IMR-90 (cell line): ENCODE measurements around the gene TMEM63A. TPM values are rescaled to one million over a fixed set of nuclear protein-coding genes. Genes with fewer than 3 reads are reported as not detected.

Experiments used
- ATAC-seq: fragments of 200-7000 bp; cut with Tn5 transposase; 2 replicates; pipeline ENCODE4 v1.9.1; 2020; ENCODE audit warnings: low read depth, mild to moderate bottlenecking, moderate library complexity
- BruUV-seq: library from RNA; stranded (reverse); fragments of 400-500 nt; replicated peaks from 2 replicates; lab custom pipeline; 2021; lab: Mats Ljungman, UMichigan
- CTCF ChIA-PET: fragments of 300-600 bp; formaldehyde crosslinking; extraction: SDS; loops from one replicate; lab custom pipeline; 2021; ENCODE audit warnings: antibody characterized with exemption; lab: Yijun Ruan, JAX
- POLR2A ChIA-PET: fragments of 300-600 bp; sonication (Branson Sonifier 250); formaldehyde crosslinking; loops from one replicate; lab custom pipeline; 2022; ENCODE audit warnings: antibody characterized with exemption; ENCODE audit not compliant: unreplicated experiment; lab: Charles Lee
- DNase-seq: peaks from one replicate; pipeline ENCODE4 v3.0.0; 2013
- H2AFZ ChIP-seq: replicated peaks from 2 replicates; pipeline ENCODE3; 2013; ENCODE audit warnings: low read length, mild to moderate bottlenecking; ENCODE audit not compliant: poor library complexity
- H2AK5ac ChIP-seq: 2 replicates; pipeline ENCODE4 v1.6.1; 2013; ENCODE audit warnings: low read depth, low read length, inconsistent platforms
- H2AK9ac ChIP-seq: replicated peaks from 2 replicates; pipeline ENCODE3; 2013; ENCODE audit warnings: mild to moderate bottlenecking, low read depth, low read length, moderate library complexity; ENCODE audit not compliant: poor library complexity
- H2BK120ac ChIP-seq: 2 replicates; pipeline ENCODE4 v1.6.1; 2013; ENCODE audit warnings: low read depth, low read length, inconsistent platforms
- H2BK15ac ChIP-seq: 3 replicates; pipeline ENCODE4 v1.6.1; 2013; ENCODE audit warnings: low read depth, low read length, inconsistent platforms
- H2BK20ac ChIP-seq: 2 replicates; pipeline ENCODE4 v1.6.1; 2013; ENCODE audit warnings: low read depth, mild to moderate bottlenecking, inconsistent platforms, low read length, moderate library complexity
- H2BK5ac ChIP-seq: 2 replicates; pipeline ENCODE4 v1.6.1; 2013; ENCODE audit warnings: mild to moderate bottlenecking, low read depth, low read length, inconsistent platforms; ENCODE audit not compliant: poor library complexity, severe bottlenecking
- H3K14ac ChIP-seq: replicated peaks from 2 replicates; pipeline ENCODE4 v1.6.1; 2013; ENCODE audit warnings: low read depth, low read length, inconsistent platforms
- H3K18ac ChIP-seq: 2 replicates; pipeline ENCODE4 v1.6.1; 2013; ENCODE audit warnings: low read depth, low read length, control low read depth
- H3K23ac ChIP-seq: 2 replicates; pipeline ENCODE4 v1.6.1; 2013; ENCODE audit warnings: low read depth, low read length, inconsistent platforms
- H3K27ac ChIP-seq: 2 replicates; pipeline ENCODE4 v1.5.1; 2013; ENCODE audit warnings: mild to moderate bottlenecking, control low read depth, low read length; ENCODE audit not compliant: insufficient read depth
- H3K27me3 ChIP-seq: 2 replicates; pipeline ENCODE4 v1.6.1; 2013; ENCODE audit warnings: low read length; ENCODE audit not compliant: control insufficient read depth, insufficient read depth
- H3K36me3 ChIP-seq: 2 replicates; pipeline ENCODE4 v1.6.1; 2013; ENCODE audit warnings: low read length, mixed read lengths; ENCODE audit not compliant: control insufficient read depth, insufficient read depth
- H3K4ac ChIP-seq: 2 replicates; pipeline ENCODE4 v1.6.1; 2013; ENCODE audit warnings: low read depth, low read length, inconsistent platforms
- H3K4me1 ChIP-seq: 2 replicates; pipeline ENCODE4 v1.6.1; 2013; ENCODE audit warnings: low read length, mixed read lengths; ENCODE audit not compliant: control insufficient read depth, insufficient read depth
- H3K4me2 ChIP-seq: 2 replicates; pipeline ENCODE4 v1.6.1; 2013; ENCODE audit warnings: low read depth, mild to moderate bottlenecking, control low read depth, low read length, moderate library complexity
- H3K4me3 ChIP-seq: 2 replicates; pipeline ENCODE4 v1.5.1; 2013; ENCODE audit warnings: low read depth, mild to moderate bottlenecking, control low read depth, low read length, moderate library complexity; ENCODE audit not compliant: insufficient read depth
- H3K56ac ChIP-seq: 2 replicates; pipeline ENCODE4 v1.6.1; 2013; ENCODE audit warnings: low read length, inconsistent platforms; ENCODE audit not compliant: insufficient read depth; ENCODE audit errors: extremely low read depth
- H3K79me1 ChIP-seq, 2 experiments: 2 replicates each; pipeline ENCODE4 v1.6.1; 2013; ENCODE audit warnings: low read length in 2 of 2, inconsistent platforms in 1 of 2, low read depth in 1 of 2
- H3K9ac ChIP-seq: 2 replicates; pipeline ENCODE4 v1.6.1; 2013; ENCODE audit warnings: low read depth, low read length, control low read depth
- H3K9me1 ChIP-seq: 2 replicates; pipeline ENCODE4 v1.6.1; 2013; ENCODE audit warnings: low read length, inconsistent platforms; ENCODE audit not compliant: insufficient read depth
- H3K9me3 ChIP-seq: 2 replicates; pipeline ENCODE4 v1.6.1; 2013; ENCODE audit warnings: low read length; ENCODE audit not compliant: control insufficient read depth, insufficient read depth
- H4K20me1 ChIP-seq: 2 replicates; pipeline ENCODE4 v1.6.1; 2013; ENCODE audit warnings: low read length, inconsistent platforms; ENCODE audit not compliant: insufficient read depth
- H4K5ac ChIP-seq: 2 replicates; pipeline ENCODE4 v1.6.1; 2013; ENCODE audit warnings: mild to moderate bottlenecking, low read depth, low read length, control low read depth
- H4K8ac ChIP-seq, 2 experiments: 2 replicates each; pipeline ENCODE4 v1.6.1; 2013; ENCODE audit warnings: low read depth in 2 of 2, low read length in 2 of 2, control low read depth in 1 of 2, inconsistent platforms in 1 of 2
- H4K91ac ChIP-seq: 2 replicates; pipeline ENCODE4 v1.6.1; 2013; ENCODE audit warnings: low read depth, low read length, inconsistent platforms; ENCODE audit not compliant: insufficient read depth
- MAFK ChIP-seq: IDR thresholded peaks from 2 replicates; pipeline ENCODE4 v1.6.1; 2012; ENCODE audit warnings: low read depth, low read length, improper control_type of control experiment
- MAZ ChIP-seq: IDR thresholded peaks from 2 replicates; pipeline ENCODE4 v1.6.1; 2012; ENCODE audit warnings: low read depth, mild to moderate bottlenecking, low read length, improper control_type of control experiment, moderate library complexity, borderline replicate concordance
- NFE2L2 ChIP-seq: fragments of 150-350 bp; IDR thresholded peaks from 2 replicates; pipeline ENCODE4 v1.6.1; 2016; ENCODE audit warnings: low read depth, mild to moderate bottlenecking, low read length
- POLR2A ChIP-seq: IDR thresholded peaks from 2 replicates; pipeline ENCODE4 v1.6.1; 2012; ENCODE audit warnings: mild to moderate bottlenecking, low read depth, low read length
- RAD21 ChIP-seq: IDR thresholded peaks from 2 replicates; pipeline ENCODE4 v1.6.1; 2012; ENCODE audit warnings: low read length, improper control_type of control experiment
- RCOR1 ChIP-seq: IDR thresholded peaks from 2 replicates; pipeline ENCODE4 v1.6.1; 2012; ENCODE audit warnings: mild to moderate bottlenecking, low read length, improper control_type of control experiment; ENCODE audit not compliant: insufficient replicate concordance
- RFX5 ChIP-seq: IDR thresholded peaks from 2 replicates; pipeline ENCODE4 v1.8.0; 2012; ENCODE audit warnings: low read depth, mild to moderate bottlenecking, low read length, moderate library complexity
- WGBS, 2 experiments: methylation state at CpG; one replicate each; pipeline versions ENCODE4 v1.1.5 to v1.1.7; 2013; ENCODE audit warnings: missing lambda C conversion rate in 2 of 2; ENCODE audit not compliant: insufficient read length in 1 of 2; ENCODE audit errors: extremely low coverage in 2 of 2; 5-methylcytosine and 5-hydroxymethylcytosine counted together
- dilution Hi-C: fragments of 300-500 bp; cut with HindIII; formaldehyde crosslinking; loops from one replicate; pipeline ENCODE4 v1.14.3; 2018; ENCODE audit warnings: low sequenced_read_pairs; ENCODE audit not compliant: unreplicated experiment
- in situ Hi-C: fragments of 300-500 bp; cut with MboI; formaldehyde crosslinking; loops from 3 replicates; pipeline ENCODE4 v1.14.3; 2019; ENCODE audit warnings: low sequenced_read_pairs, inconsistent platforms, mixed read lengths
- intact Hi-C: fragments of 100-400 bp; cut with micrococcal nuclease; formaldehyde crosslinking; loops from 2 replicates; pipeline ENCODE4 v1.10.0; 2022
- polyA plus RNA-seq, 3 experiments: library from polyadenylated mRNA; depleted of rRNA; stranded (reverse); fragments of >200 nt; gene quantifications; 2 replicates each; pipeline ENCODE4 v1.2.3, GENCODE V29; 2012; ENCODE audit warnings: low replicate concordance in 1 of 3
- total RNA-seq: library from RNA; depleted of rRNA; stranded (reverse); fragments of >200 nt; gene quantifications from 2 replicates; pipeline ENCODE4 v1.2.3, GENCODE V29; 2012
- TF ChIP-seq, protein P1 (sequence below): fragments of 150-350 bp; IDR thresholded peaks from 2 replicates; pipeline ENCODE4 v1.6.1; 2016; ENCODE audit warnings: low read depth, mild to moderate bottlenecking, low read length, moderate library complexity, borderline replicate concordance
- TF ChIP-seq, protein P2 (sequence below): fragments of 150-350 bp; IDR thresholded peaks from 2 replicates; pipeline ENCODE4 v1.6.1; 2017; ENCODE audit warnings: mild to moderate bottlenecking, antibody characterized with exemption, low read length, low read depth

TMEM63A gene
- total and polyA plus RNA-seq, 2 of the 4 experiments (the other 2 are of a cell fraction) = 4.7 to 23.3 TPM

DNA sequence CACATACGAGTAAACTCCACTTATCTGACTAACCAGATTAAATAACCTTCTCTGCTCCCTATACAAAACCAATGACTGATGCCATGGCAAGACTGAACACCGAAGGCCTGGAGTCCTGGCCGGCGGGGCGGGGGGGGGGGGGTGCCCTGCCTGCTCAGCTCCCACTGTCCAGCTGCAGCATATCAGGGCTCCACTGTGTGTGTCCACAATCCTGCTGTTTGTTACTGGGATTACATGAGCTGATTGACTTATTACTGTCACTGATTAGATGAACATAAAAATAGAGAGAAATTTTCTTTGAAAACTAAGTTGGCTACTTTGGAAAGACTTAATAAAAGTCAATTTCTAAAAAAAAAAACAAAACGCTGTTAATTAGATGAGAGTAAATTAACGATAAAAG is 24.9 kb downstream of the TMEM63A start:
- Histone ChIP-seq H3K4ac (no peak overlapping the region), H3K9ac (no peak overlapping the region), H2AFZ (no peak overlapping the region), H3K14ac (no peak overlapping the region), H2BK20ac (no peak overlapping the region), H3K9me1 (peaks cover 6% of the 10 kb centered on the region), H4K91ac (no peak overlapping the region), H3K9me3 (no peaks in the 10 kb centered on the region), H3K4me3 (no peak overlapping the region), H3K79me1 (peaks cover 0 to 6% of the 10 kb centered on the region in 2 experiments; a peak in 1 of 4 replicates), H4K8ac (no peak overlapping the region), H3K4me1 (no peaks in the 10 kb centered on the region), H3K27ac (no peak overlapping the region), H2AK9ac (no peak overlapping the region), H2AK5ac (no peak overlapping the region), H3K56ac (no peak overlapping the region), H3K4me2 (no peak overlapping the region), H2BK120ac (no peak overlapping the region), H4K5ac (no peak overlapping the region), H4K20me1 (no peaks in the 10 kb centered on the region; the same call in 1 of the 2 replicates), H2BK15ac (no peak overlapping the region), H3K36me3 (peaks cover 54% of the 10 kb centered on the region), H3K18ac (no peak overlapping the region), H2BK5ac (no peak overlapping the region), H3K23ac (no peak overlapping the region), H3K27me3 (no peaks in the 10 kb centered on the region)
- dilution Hi-C loops (no loop called here), in situ Hi-C loops (no loop called here), intact Hi-C loops (no loop called here)
- BruUV-seq = no TSS peak
- CTCF ChIA-PET = interaction anchor here (0.5 to 1.5 kb wide), 3 partner anchors 208 to 383 kb away, joined by 3 to 9 read pairs (median 6); no protein-coding TSS in a partner anchor
- DNase-seq = no peak
- POLR2A ChIA-PET = interaction anchor here (0.6 kb wide), 1 partner anchor 113 kb away, joined by 6 read pairs; no protein-coding TSS in a partner anchor
- TF ChIP-seq RCOR1 = no peak
- TF ChIP-seq NFE2L2 = no peak
- no peak for TF ChIP-seq MAFK
- TF ChIP-seq POLR2A = no peak
- TF ChIP-seq, protein P1, sequence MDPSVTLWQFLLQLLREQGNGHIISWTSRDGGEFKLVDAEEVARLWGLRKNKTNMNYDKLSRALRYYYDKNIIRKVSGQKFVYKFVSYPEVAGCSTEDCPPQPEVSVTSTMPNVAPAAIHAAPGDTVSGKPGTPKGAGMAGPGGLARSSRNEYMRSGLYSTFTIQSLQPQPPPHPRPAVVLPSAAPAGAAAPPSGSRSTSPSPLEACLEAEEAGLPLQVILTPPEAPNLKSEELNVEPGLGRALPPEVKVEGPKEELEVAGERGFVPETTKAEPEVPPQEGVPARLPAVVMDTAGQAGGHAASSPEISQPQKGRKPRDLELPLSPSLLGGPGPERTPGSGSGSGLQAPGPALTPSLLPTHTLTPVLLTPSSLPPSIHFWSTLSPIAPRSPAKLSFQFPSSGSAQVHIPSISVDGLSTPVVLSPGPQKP = no peak
- no peak for TF ChIP-seq MAZ
- TF ChIP-seq, protein P2, sequence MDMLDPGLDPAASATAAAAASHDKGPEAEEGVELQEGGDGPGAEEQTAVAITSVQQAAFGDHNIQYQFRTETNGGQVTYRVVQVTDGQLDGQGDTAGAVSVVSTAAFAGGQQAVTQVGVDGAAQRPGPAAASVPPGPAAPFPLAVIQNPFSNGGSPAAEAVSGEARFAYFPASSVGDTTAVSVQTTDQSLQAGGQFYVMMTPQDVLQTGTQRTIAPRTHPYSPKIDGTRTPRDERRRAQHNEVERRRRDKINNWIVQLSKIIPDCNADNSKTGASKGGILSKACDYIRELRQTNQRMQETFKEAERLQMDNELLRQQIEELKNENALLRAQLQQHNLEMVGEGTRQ = no peak
- TF ChIP-seq RAD21 = no peak
- TF ChIP-seq RFX5 = no peak
- no peak for ATAC-seq
- no CpG with 5 or more reads among the region's 7 CpGs for WGBS, 2 experiments
